ENCODE measurements around the gene TMEM163.
"Not testable (repeated sequence)": the region's sequence is repeated elsewhere in the genome, so short reads cannot be mapped to it uniquely, and the experiment has no call there.

The TMEM163 gene

GRCh38 chr2:134515137-134515536 lies 203.7 kb downstream of the TMEM163 start:
- Histone ChIP-seq H3K27me3 (ENCODE audit: insufficient read depth, low read length, poor library complexity) (no peaks in the 10 kb centered on the region), H2AK5ac (ENCODE audit: low read length) (no peak overlapping the region), H3K4ac (ENCODE audit: low read depth, low read length) (no peak overlapping the region)

GRCh38 chr2:134513465-134513804 lies 205.4 kb downstream of the TMEM163 start:
- Histone ChIP-seq H3K9ac (ENCODE audit: low read length) (no peak overlapping the region), H3K23ac (ENCODE audit: low read length) (no peak overlapping the region), H2AK5ac (ENCODE audit: low read length) (no peak overlapping the region), H3K4me3 (ENCODE audit: low read length) (no peak overlapping the region), H4K5ac (ENCODE audit: low read length) (no peak overlapping the region), H3K18ac (ENCODE audit: low read length) (no peak overlapping the region), H3K4me1 (ENCODE audit: control insufficient read depth, low read depth, low read length) (no peaks in the 10 kb centered on the region), H3K79me2 (ENCODE audit: control insufficient read depth, insufficient read depth, low read length) (no peaks in the 10 kb centered on the region), H3K27me3 (ENCODE audit: insufficient read depth, low read length, poor library complexity) (no peaks in the 10 kb centered on the region), H3K27ac (ENCODE audit: low read depth, low read length) (no peak overlapping the region), H2BK15ac (replicated peaks; ENCODE audit: low read depth) (no peak overlapping the region), H3K56ac (ENCODE audit: low read length) (no peak overlapping the region), H3K4me2 (ENCODE audit: low read length) (no peak overlapping the region), H3K4ac (ENCODE audit: low read depth, low read length) (no peak overlapping the region), H2BK5ac (ENCODE audit: low read length) (no peak overlapping the region), H4K8ac (ENCODE audit: low read depth, low read length) (no peak overlapping the region), H3K79me1 (ENCODE audit: low read length) (no peaks in the 10 kb centered on the region), H3K36me3 (ENCODE audit: control insufficient read depth, insufficient read depth, low read length) (no peaks in the 10 kb centered on the region), H2BK120ac (ENCODE audit: low read depth, low read length) (no peak overlapping the region)
- DNase-seq: no peak
- no CpG with 5 or more reads among the region's 5 CpGs for WGBS (ENCODE audit: extremely low coverage, insufficient coverage, low lambda C conversion rate)

More at GRCh38 chr2:134515137-134515536, 203.7 kb downstream of the TMEM163 start:
- Histone ChIP-seq H3K4me1 (ENCODE audit: control insufficient read depth, low read depth, low read length) (no peaks in the 10 kb centered on the region), H3K79me2 (ENCODE audit: control insufficient read depth, insufficient read depth, low read length) (no peaks in the 10 kb centered on the region), H2BK120ac (ENCODE audit: low read depth, low read length) (no peak overlapping the region), H4K5ac (ENCODE audit: low read length) (no peak overlapping the region), H3K79me1 (ENCODE audit: low read length) (no peaks in the 10 kb centered on the region), H3K27ac (ENCODE audit: low read depth, low read length) (no peak overlapping the region), H3K56ac (ENCODE audit: low read length) (no peak overlapping the region), H2BK5ac (ENCODE audit: low read length) (no peak overlapping the region), H3K4me3 (ENCODE audit: low read length) (no peak overlapping the region), H3K23ac (ENCODE audit: low read length) (no peak overlapping the region), H4K8ac (ENCODE audit: low read depth, low read length) (no peak overlapping the region), H3K18ac (ENCODE audit: low read length) (no peak overlapping the region), H3K9ac (ENCODE audit: low read length) (no peak overlapping the region), H2BK15ac (replicated peaks; ENCODE audit: low read depth) (no peak overlapping the region), H3K4me2 (ENCODE audit: low read length) (no peak overlapping the region), H3K36me3 (ENCODE audit: control insufficient read depth, insufficient read depth, low read length) (no peaks in the 10 kb centered on the region)
- WGBS (ENCODE audit: extremely low coverage, insufficient coverage, low lambda C conversion rate): no CpG with 5 or more reads among the region's 5 CpGs
- no peak for DNase-seq

GRCh38 chr2:134512734-134513464 lies 205.9 kb downstream of the TMEM163 start:
- H3K4me2 ChIP-seq (ENCODE audit: low read length): no peak overlapping the region
- H3K4me3 ChIP-seq (ENCODE audit: low read length): no peak overlapping the region
- H3K27me3 ChIP-seq (ENCODE audit: insufficient read depth, low read length, poor library complexity): no peaks in the 10 kb centered on the region
- H2BK120ac ChIP-seq (ENCODE audit: low read depth, low read length): no peak overlapping the region
- H2AK5ac ChIP-seq (ENCODE audit: low read length): no peak overlapping the region
- no peak overlapping the region for H3K4ac ChIP-seq (ENCODE audit: low read depth, low read length)
- no peaks in the 10 kb centered on the region for H3K79me2 ChIP-seq (ENCODE audit: control insufficient read depth, insufficient read depth, low read length)
- DNase-seq: no peak
- H3K18ac ChIP-seq (ENCODE audit: low read length): no peak overlapping the region
- no CpG with 5 or more reads among the region's 4 CpGs for WGBS (ENCODE audit: extremely low coverage, insufficient coverage, low lambda C conversion rate)
- no peak overlapping the region for H4K5ac ChIP-seq (ENCODE audit: low read length)
- H3K4me1 ChIP-seq (ENCODE audit: control insufficient read depth, low read depth, low read length): no peaks in the 10 kb centered on the region
- no peak overlapping the region for H3K56ac ChIP-seq (ENCODE audit: low read length)
- H2BK15ac ChIP-seq (replicated peaks; ENCODE audit: low read depth): no peak overlapping the region
- H3K27ac ChIP-seq (ENCODE audit: low read depth, low read length): no peak overlapping the region
- no peak overlapping the region for H3K9ac ChIP-seq (ENCODE audit: low read length)
- H2BK5ac ChIP-seq (ENCODE audit: low read length): no peak overlapping the region
- H3K36me3 ChIP-seq (ENCODE audit: control insufficient read depth, insufficient read depth, low read length): no peaks in the 10 kb centered on the region
- H4K8ac ChIP-seq (ENCODE audit: low read depth, low read length): no peak overlapping the region
- no peak overlapping the region for H3K23ac ChIP-seq (ENCODE audit: low read length)
- no peaks in the 10 kb centered on the region for H3K79me1 ChIP-seq (ENCODE audit: low read length)

- Histone ChIP-seq H4K5ac (ENCODE audit: low read length) (no peak overlapping the region), H3K56ac (ENCODE audit: low read length) (no peak overlapping the region), H3K79me2 (ENCODE audit: control insufficient read depth, insufficient read depth, low read length) (no peaks in the 10 kb centered on the region), H3K27ac (ENCODE audit: low read depth, low read length) (no peak overlapping the region), H3K23ac (ENCODE audit: low read length) (no peak overlapping the region), H2BK120ac (ENCODE audit: low read depth, low read length) (no peak overlapping the region), H3K4ac (ENCODE audit: low read depth, low read length) (no peak overlapping the region), H3K18ac (ENCODE audit: low read length) (no peak overlapping the region), H3K9ac (ENCODE audit: low read length) (no peak overlapping the region), H3K4me1 (ENCODE audit: control insufficient read depth, low read depth, low read length) (no peaks in the 10 kb centered on the region), H3K79me1 (ENCODE audit: low read length) (no peaks in the 10 kb centered on the region), H3K4me3 (ENCODE audit: low read length) (no peak overlapping the region), H3K4me2 (ENCODE audit: low read length) (no peak overlapping the region), H3K36me3 (ENCODE audit: control insufficient read depth, insufficient read depth, low read length) (no peaks in the 10 kb centered on the region), H2BK5ac (ENCODE audit: low read length) (no peak overlapping the region), H2BK15ac (replicated peaks; ENCODE audit: low read depth) (no peak overlapping the region), H4K8ac (ENCODE audit: low read depth, low read length) (no peak overlapping the region), H2AK5ac (ENCODE audit: low read length) (no peak overlapping the region), H3K27me3 (ENCODE audit: insufficient read depth, low read length, poor library complexity) (no peaks in the 10 kb centered on the region)
- no CpG with 5 or more reads among the region's 4 CpGs for WGBS (ENCODE audit: extremely low coverage, insufficient coverage, low lambda C conversion rate)
- DNase-seq: no peak
Measured at GRCh38 chr2:134508391-134508790, 210.4 kb downstream of the TMEM163 start.

- H3K9ac ChIP-seq (ENCODE audit: low read length): no peak overlapping the region
- H3K79me2 ChIP-seq (ENCODE audit: control insufficient read depth, insufficient read depth, low read length): no peaks in the 10 kb centered on the region
- no peak overlapping the region for H4K5ac ChIP-seq (ENCODE audit: low read length)
- H3K56ac ChIP-seq (ENCODE audit: low read length): no peak overlapping the region
- no peak overlapping the region for H3K18ac ChIP-seq (ENCODE audit: low read length)
- H2BK120ac ChIP-seq (ENCODE audit: low read depth, low read length): no peak overlapping the region
- no peak overlapping the region for H3K4me3 ChIP-seq (ENCODE audit: low read length)
- no peak overlapping the region for H2BK5ac ChIP-seq (ENCODE audit: low read length)
- H3K79me1 ChIP-seq (ENCODE audit: low read length): no peaks in the 10 kb centered on the region
- H3K23ac ChIP-seq (ENCODE audit: low read length): no peak overlapping the region
- no peaks in the 10 kb centered on the region for H3K36me3 ChIP-seq (ENCODE audit: control insufficient read depth, insufficient read depth, low read length)
- no peak overlapping the region for H3K4me2 ChIP-seq (ENCODE audit: low read length)
- no peaks in the 10 kb centered on the region for H3K27me3 ChIP-seq (ENCODE audit: insufficient read depth, low read length, poor library complexity)
- WGBS (ENCODE audit: extremely low coverage, insufficient coverage, low lambda C conversion rate): no CpG with 5 or more reads among the region's 1 CpG
- H2AK5ac ChIP-seq (ENCODE audit: low read length): no peak overlapping the region
- DNase-seq: no peak
- H3K4ac ChIP-seq (ENCODE audit: low read depth, low read length): no peak overlapping the region
- H2BK15ac ChIP-seq (replicated peaks; ENCODE audit: low read depth): no peak overlapping the region
- H3K4me1 ChIP-seq (ENCODE audit: control insufficient read depth, low read depth, low read length): no peaks in the 10 kb centered on the region
- H3K27ac ChIP-seq (ENCODE audit: low read depth, low read length): no peak overlapping the region
- no peak overlapping the region for H4K8ac ChIP-seq (ENCODE audit: low read depth, low read length)
Measured at GRCh38 chr2:134507697-134508096, 211.1 kb downstream of the TMEM163 start.

- H2BK120ac ChIP-seq (ENCODE audit: low read depth, low read length); H3K79me2 ChIP-seq (ENCODE audit: control insufficient read depth, insufficient read depth, low read length); H4K8ac ChIP-seq (ENCODE audit: low read depth, low read length); H3K18ac ChIP-seq (ENCODE audit: low read length); H2BK15ac ChIP-seq (replicated peaks; ENCODE audit: low read depth); H3K56ac ChIP-seq (ENCODE audit: low read length); H3K9ac ChIP-seq (ENCODE audit: low read length); H3K36me3 ChIP-seq (ENCODE audit: control insufficient read depth, insufficient read depth, low read length); H3K27ac ChIP-seq (ENCODE audit: low read depth, low read length); H2AK5ac ChIP-seq (ENCODE audit: low read length); H4K5ac ChIP-seq (ENCODE audit: low read length); H3K4me1 ChIP-seq (ENCODE audit: control insufficient read depth, low read depth, low read length); H3K4me3 ChIP-seq (ENCODE audit: low read length); DNase-seq; H3K4ac ChIP-seq (ENCODE audit: low read depth, low read length); H2BK5ac ChIP-seq (ENCODE audit: low read length); H3K27me3 ChIP-seq (ENCODE audit: insufficient read depth, low read length, poor library complexity); H3K79me1 ChIP-seq (ENCODE audit: low read length); H3K23ac ChIP-seq (ENCODE audit: low read length); H3K4me2 ChIP-seq (ENCODE audit: low read length): not testable (repeated sequence)
- WGBS (ENCODE audit: extremely low coverage, insufficient coverage, low lambda C conversion rate): no CpG with 5 or more reads among the region's 8 CpGs
Measured at GRCh38 chr2:134507159-134507558, 211.6 kb downstream of the TMEM163 start.

All from mesendoderm (in vitro differentiated cells).